ENCODE data around the gene EGFL7. TPM values are rescaled to one million over a fixed set of nuclear protein-coding genes. Genes with fewer than 3 reads are reported as not detected.

The EGFL7 gene
- total and polyA plus RNA-seq, 10 of the 15 experiments (the other 5 are each of a cell fraction or from before 2014, with no cell fraction given) = 0.06 to 0.46 (median 0.19) TPM; not detected in 5

- SMC1A ChIA-PET (ENCODE audit: uncharacterized antibody, unreplicated experiment) = no interaction called here
- FAIRE-seq (no peak), ATAC-seq (no peak), DNase-seq (ENCODE audit: low read depth, low spot score) (no peak)
- intact Hi-C loops (cut with micrococcal nuclease; ENCODE audit: unreplicated experiment) = no loop called here
- H3K4me2 ChIP-seq (ENCODE audit: control insufficient read depth, insufficient read depth) = no peak overlapping the region
- no peaks in the 10 kb centered on the region for H3K36me3 ChIP-seq (ENCODE audit: control insufficient read depth in 2 of 2, insufficient read depth in 2 of 2, low read length in 1 of 2)
- BruUV-seq (replicated peaks) = no TSS peak
- H3K9ac ChIP-seq (ENCODE audit: control insufficient read depth, insufficient read depth, low read length) = no peak overlapping the region
- peaks cover 8% of the 10 kb centered on the region for H3K4me1 ChIP-seq (ENCODE audit: control insufficient read depth, insufficient read depth, low read length)
- TF ChIP-seq ZNF207 (IDR thresholded peaks at IDR 0.05; ENCODE audit: borderline replicate concordance) (no peak), DPF2 (IDR thresholded peaks at IDR 0.05) (no peak), CBFB (IDR thresholded peaks at IDR 0.05; ENCODE audit: low read depth) (no peak), RAD21 (IDR thresholded peaks at IDR 0.05; ENCODE audit: insufficient read depth, low read depth, low read length) (no peak), JUNB (IDR thresholded peaks at IDR 0.05) (no peak), SMARCA5 (IDR thresholded peaks at IDR 0.05) (no peak), HDAC2 (IDR thresholded peaks at IDR 0.05) (no peak), CREB1 (IDR thresholded peaks at IDR 0.05; ENCODE audit: low read depth) (no peak), IKZF1 (conservative IDR thresholded peaks at IDR 0.05) (no peak), BCL11A (IDR thresholded peaks at IDR 0.05; ENCODE audit: low read depth, low read length) (no peak), ATF3 (IDR thresholded peaks at IDR 0.05; ENCODE audit: borderline replicate concordance, extremely low read depth, low read depth, low read length) (no peak), KAT2A (conservative IDR thresholded peaks at IDR 0.05; ENCODE audit: control insufficient read depth, low read depth, low read length) (no peak), MAX (IDR thresholded peaks at IDR 0.05; ENCODE audit: low read depth, low read length) (no peak), CBX5 (IDR thresholded peaks at IDR 0.05; ENCODE audit: low read depth) (no peak), NRF1 (conservative IDR thresholded peaks at IDR 0.05; ENCODE audit: low read depth, low read length) (no peak), ELK1 (IDR thresholded peaks at IDR 0.05; ENCODE audit: low read depth, low read length) (no peak), ZSCAN29 (IDR thresholded peaks at IDR 0.05) (no peak)
- no peaks in the 10 kb centered on the region for H3K27me3 ChIP-seq (replicated peaks in 1 of 2; ENCODE audit: control insufficient read depth in 2 of 2, insufficient read depth in 2 of 2, low read length in 1 of 2)
- RAD21 ChIA-PET (ENCODE audit: unreplicated experiment) = no interaction called here
- peaks cover 7% of the 10 kb centered on the region for H3K79me2 ChIP-seq (ENCODE audit: control insufficient read depth, insufficient read depth, low read length)
- H4K20me1 ChIP-seq (ENCODE audit: control insufficient read depth, insufficient read depth) = no peaks in the 10 kb centered on the region; the same call in none of the 2 replicates
- POLR2A ChIA-PET = no interaction called here
- H3K9me3 ChIP-seq (replicated peaks; ENCODE audit: control insufficient read depth, insufficient read depth, low read length) = no peaks in the 10 kb centered on the region
- H2AFZ ChIP-seq (ENCODE audit: control insufficient read depth, low read depth, low read length) = no peak overlapping the region
- no peak overlapping the region for H3K27ac ChIP-seq (ENCODE audit: control insufficient read depth, insufficient read depth)
- in situ Hi-C loops (cut with MboI) = no loop called here
- WGBS (ENCODE audit: insufficient coverage, insufficient replicate concordance, low lambda C conversion rate, missing lambda C conversion rate) = 74% methylated on average over 7 of the region's 10 CpGs
- no peak overlapping the region for H3K4me3 ChIP-seq
- CTCF ChIA-PET = no interaction called here
Observed at GRCh38 chr9:136682710-136683109, 20.0 kb downstream of the EGFL7 start.

All from GM12878 (cell line).